ENCODE data around the gene TMEM269.
A peak's percentile ranks its signal among the peaks of the same experiment; 100 is the strongest.

Gene TMEM269

GRCh38 chr1:42739753-42740700, 44.8 kb upstream of the TMEM269 start, which contains the start of gene CLDN19:
TSS of gene CLDN19 (minus strand) at chr1:42740236. CDS start at chr1:42740063, 173 bp downstream.
- H3K27ac ChIP-seq (ENCODE audit: poor library complexity, severe bottlenecking), result no peak within 1 kb of the TSS
- no peaks in the 10 kb centered on the region for H3K36me3 ChIP-seq (ENCODE audit: low read depth)
- peaks cover 12% of the 10 kb centered on the region for H3K4me1 ChIP-seq (ENCODE audit: insufficient read depth, poor library complexity, severe bottlenecking)
- no peaks in the 10 kb centered on the region for H3K27me3 ChIP-seq (ENCODE audit: insufficient read depth, poor library complexity, severe bottlenecking)
- ATAC-seq (ENCODE audit: low read depth) (no peak), DNase-seq (ENCODE audit: low spot score) (no peak)
- H3K9me3 ChIP-seq (ENCODE audit: severe bottlenecking), result no peaks in the 10 kb centered on the region
- H3K4me3 ChIP-seq (ENCODE audit: severe bottlenecking), result no peak within 1 kb of the TSS
- TF ChIP-seq CTCF (IDR thresholded peaks at IDR 0.05; ENCODE audit: poor library complexity, severe bottlenecking), result no peak

GRCh38 chr1:42740851-42741580, 43.8 kb upstream of the TMEM269 start:
- DNase-seq (ENCODE audit: low spot score) (no peak), ATAC-seq (ENCODE audit: low read depth) (no peak)
- peaks cover 12% of the 10 kb centered on the region for H3K4me1 ChIP-seq (ENCODE audit: insufficient read depth, poor library complexity, severe bottlenecking)
- H3K36me3 ChIP-seq (ENCODE audit: low read depth), result no peaks in the 10 kb centered on the region
- no peak for TF ChIP-seq CTCF (IDR thresholded peaks at IDR 0.05; ENCODE audit: poor library complexity, severe bottlenecking)
- no peak overlapping the region for H3K27ac ChIP-seq (ENCODE audit: poor library complexity, severe bottlenecking)
- H3K27me3 ChIP-seq (ENCODE audit: insufficient read depth, poor library complexity, severe bottlenecking), result no peaks in the 10 kb centered on the region
- H3K9me3 ChIP-seq (ENCODE audit: severe bottlenecking), result no peaks in the 10 kb centered on the region
- H3K4me3 ChIP-seq (ENCODE audit: severe bottlenecking), result no peak overlapping the region

GRCh38 chr1:42741706-42742105, 43.1 kb upstream of the TMEM269 start:
- Histone ChIP-seq H3K27me3 (ENCODE audit: insufficient read depth, poor library complexity, severe bottlenecking) (no peaks in the 10 kb centered on the region), H3K4me1 (ENCODE audit: insufficient read depth, poor library complexity, severe bottlenecking) (peaks cover 12% of the 10 kb centered on the region), H3K4me3 (ENCODE audit: severe bottlenecking) (no peak overlapping the region), H3K27ac (ENCODE audit: poor library complexity, severe bottlenecking) (no peak overlapping the region), H3K36me3 (ENCODE audit: low read depth) (no peaks in the 10 kb centered on the region), H3K9me3 (ENCODE audit: severe bottlenecking) (no peaks in the 10 kb centered on the region)
- no peak for ATAC-seq (ENCODE audit: low read depth)
- no peak for DNase-seq (ENCODE audit: low spot score)
- no peak for TF ChIP-seq CTCF (IDR thresholded peaks at IDR 0.05; ENCODE audit: poor library complexity, severe bottlenecking)

GRCh38 chr1:42742141-42742540, 42.6 kb upstream of the TMEM269 start:
- Histone ChIP-seq H3K4me1 (ENCODE audit: insufficient read depth, poor library complexity, severe bottlenecking) (peaks cover 12% of the 10 kb centered on the region), H3K36me3 (ENCODE audit: low read depth) (no peaks in the 10 kb centered on the region), H3K9me3 (ENCODE audit: severe bottlenecking) (no peaks in the 10 kb centered on the region), H3K4me3 (ENCODE audit: severe bottlenecking) (no peak overlapping the region), H3K27ac (ENCODE audit: poor library complexity, severe bottlenecking) (peak overlapping the region; percentile 55), H3K27me3 (ENCODE audit: insufficient read depth, poor library complexity, severe bottlenecking) (no peaks in the 10 kb centered on the region)
- TF ChIP-seq CTCF (IDR thresholded peaks at IDR 0.05; ENCODE audit: poor library complexity, severe bottlenecking), result no peak
- DNase-seq (ENCODE audit: low spot score) (no peak), ATAC-seq (ENCODE audit: low read depth) (no peak)

All from RWPE2 (cell line).